GM12878 (cell line): ENCODE measurements around the gene TRERF1. TPM values are rescaled to one million over a fixed set of nuclear protein-coding genes. Genes with fewer than 3 reads are reported as not detected.

ENCODE experiments used
- ATAC-seq: fragments of 200-7000 bp; cut with Tn5 transposase; 3 replicates; pipeline ENCODE4 v1.9.1; 2020; ENCODE audit warnings: mild to moderate bottlenecking, moderate library complexity
- BruUV-seq: library from RNA; stranded (reverse); fragments of 400-500 nt; replicated peaks from 2 replicates; lab custom pipeline; 2021; lab: Mats Ljungman, UMichigan
- CTCF ChIA-PET: fragments of 300-600 bp; sonication (Branson Sonifier 250); formaldehyde crosslinking; extraction: SDS; loops from one replicate; lab custom pipeline; 2021; ENCODE audit warnings: inconsistent platforms; lab: Yijun Ruan, JAX
- POLR2A ChIA-PET: fragments of 350-600 bp; formaldehyde crosslinking; extraction: SDS; loops from one replicate; lab custom pipeline; 2021; ENCODE audit warnings: inconsistent platforms; lab: Charles Lee
- RAD21 ChIA-PET: fragments of 300-600 bp; sonication (Branson Sonifier 250); formaldehyde crosslinking; loops from one replicate; lab custom pipeline; 2023; ENCODE audit warnings: antibody characterized with exemption; ENCODE audit not compliant: unreplicated experiment; lab: Charles Lee
- SMC1A ChIA-PET: fragments of 300-600 bp; sonication (Branson Sonifier 250); formaldehyde crosslinking; loops from one replicate; lab custom pipeline; 2023; ENCODE audit not compliant: unreplicated experiment, uncharacterized antibody; lab: Charles Lee
- DNase-seq: peaks from one replicate; pipeline ENCODE4 v3.0.0-alpha.2; 2011; ENCODE audit warnings: low read depth, low spot score
- FAIRE-seq: peaks from 3 replicates; lab custom pipeline; 2011; peaks lifted over from hg19 to GRCh38; lab: Jason Lieb, UNC
- H2AFZ ChIP-seq: 2 replicates; pipeline ENCODE4 v1.6.0; 2011; ENCODE audit warnings: low read depth, low read length, control low read depth; ENCODE audit not compliant: control insufficient read depth
- H3K27ac ChIP-seq: 2 replicates; pipeline ENCODE4 v1.5.1; 2011; ENCODE audit warnings: control low read depth; ENCODE audit not compliant: control insufficient read depth, insufficient read depth
- H3K27me3 ChIP-seq, 2 experiments: replicated peaks in 1 of 2; 2 replicates each; pipeline versions ENCODE4 v1.6.0 to v1.6.1; 2011; ENCODE audit warnings: low read length in 1 of 2; ENCODE audit not compliant: control insufficient read depth in 2 of 2, insufficient read depth in 2 of 2
- H3K36me3 ChIP-seq, 2 experiments: 2 replicates each; pipeline ENCODE4 v1.5.1; 2011; ENCODE audit warnings: low read length in 1 of 2; ENCODE audit not compliant: control insufficient read depth in 2 of 2, insufficient read depth in 2 of 2
- H3K4me1 ChIP-seq: 2 replicates; pipeline ENCODE4 v1.6.1; 2011; ENCODE audit warnings: mild to moderate bottlenecking, low read length, moderate library complexity, mixed read lengths; ENCODE audit not compliant: control insufficient read depth, insufficient read depth
- H3K4me2 ChIP-seq: 2 replicates; pipeline ENCODE4 v1.6.0; 2011; ENCODE audit warnings: control low read depth; ENCODE audit not compliant: control insufficient read depth, insufficient read depth
- H3K4me3 ChIP-seq: fragments of 200-600 bp; sonication (generic); 2 replicates; pipeline ENCODE4 v1.5.1; 2016
- H3K79me2 ChIP-seq: 2 replicates; pipeline ENCODE4 v1.6.0; 2011; ENCODE audit warnings: low read length; ENCODE audit not compliant: control insufficient read depth, insufficient read depth
- H3K9ac ChIP-seq: 2 replicates; pipeline ENCODE4 v1.8.0; 2011; ENCODE audit warnings: low read length, control low read depth, mixed read lengths; ENCODE audit not compliant: control insufficient read depth, insufficient read depth
- H3K9me3 ChIP-seq: replicated peaks from 3 replicates; pipeline ENCODE4 v1.5.1; 2011; ENCODE audit warnings: mild to moderate bottlenecking, low read length; ENCODE audit not compliant: control insufficient read depth, insufficient read depth
- H4K20me1 ChIP-seq: 2 replicates; pipeline ENCODE4 v1.6.0; 2011; ENCODE audit not compliant: control insufficient read depth, insufficient read depth
- BHLHE40 ChIP-seq, 2 experiments: fragments of 450-650 bp in 1 of 2; IDR thresholded peaks; 2 replicates each; pipeline ENCODE4 v1.6.1; 2011 to 2017; ENCODE audit warnings: low read depth in 2 of 2, borderline replicate concordance in 1 of 2, improper control_type of control experiment in 1 of 2, low read length in 1 of 2, mild to moderate bottlenecking in 1 of 2
- CBFB ChIP-seq: IDR thresholded peaks from 2 replicates; pipeline ENCODE4 v1.6.1; 2016; ENCODE audit warnings: antibody characterized with exemption, low read depth
- EZH2 ChIP-seq: IDR thresholded peaks from 2 replicates; pipeline ENCODE4 v1.6.1; 2012; ENCODE audit warnings: low read depth, mild to moderate bottlenecking, control low read depth, inconsistent platforms, low read length, borderline replicate concordance; ENCODE audit not compliant: control insufficient read depth
- IRF4 ChIP-seq: IDR thresholded peaks from 2 replicates; pipeline ENCODE4 v1.6.1; 2011; ENCODE audit warnings: low read depth, low read length
- MEF2B ChIP-seq: fragments of 450-650 bp; IDR thresholded peaks from 2 replicates; pipeline ENCODE4 v1.6.1; 2018; ENCODE audit warnings: mild to moderate bottlenecking, moderate library complexity; ENCODE audit not compliant: partially characterized antibody, poor library complexity, severe bottlenecking
- MTA3 ChIP-seq: IDR thresholded peaks from 2 replicates; pipeline ENCODE4 v1.6.1; 2012; ENCODE audit warnings: low read length, inconsistent platforms, borderline replicate concordance
- NBN ChIP-seq: fragments of 450-650 bp; IDR thresholded peaks from 2 replicates; pipeline ENCODE4 v1.6.1; 2016
- NR2C1 ChIP-seq: fragments of 450-650 bp; IDR thresholded peaks from 2 replicates; pipeline ENCODE4 v1.6.1; 2017; ENCODE audit warnings: antibody characterized with exemption, mild to moderate bottlenecking, moderate library complexity
- PML ChIP-seq: IDR thresholded peaks from 2 replicates; pipeline ENCODE4 v1.6.1; 2012; ENCODE audit warnings: low read length, inconsistent platforms
- POLR2AphosphoS2 ChIP-seq: IDR thresholded peaks from 2 replicates; pipeline ENCODE4 v1.6.1; 2011; ENCODE audit warnings: low read depth, mild to moderate bottlenecking, low read length, improper control_type of control experiment, moderate library complexity
- TCF12 ChIP-seq: IDR thresholded peaks from 2 replicates; pipeline ENCODE4 v1.6.1; 2011; ENCODE audit warnings: low read depth, mild to moderate bottlenecking, low read length
- WRNIP1 ChIP-seq: IDR thresholded peaks from 2 replicates; pipeline ENCODE4 v1.6.1; 2011; ENCODE audit warnings: low read depth, low read length, improper control_type of control experiment, borderline replicate concordance
- ZNF622 ChIP-seq: fragments of 450-650 bp; IDR thresholded peaks from 2 replicates; pipeline ENCODE4 v1.6.1; 2017; ENCODE audit warnings: mild to moderate bottlenecking, inconsistent platforms
- ZZZ3 ChIP-seq: IDR thresholded peaks from 2 replicates; pipeline ENCODE4 v1.6.1; 2011; ENCODE audit warnings: low read depth; ENCODE audit not compliant: control insufficient read depth, insufficient read length
- WGBS: methylation state at CpG from one replicate; pipeline ENCODE4 v1.1.6; 2016; ENCODE audit warnings: low lambda C conversion rate; ENCODE audit not compliant: insufficient replicate concordance, insufficient coverage; ENCODE audit errors: missing lambda C conversion rate; 5-methylcytosine and 5-hydroxymethylcytosine counted together
- in situ Hi-C: fragments of 300-500 bp; cut with MboI; formaldehyde crosslinking; loops from 9 replicates; pipeline ENCODE4 v1.14.3; 2018; ENCODE audit warnings: mixed read lengths
- intact Hi-C: fragments of 100-400 bp; cut with micrococcal nuclease; formaldehyde crosslinking; loops from one replicate; pipeline ENCODE4 v1.14.2; 2022; ENCODE audit not compliant: unreplicated experiment
- polyA plus RNA-seq, 11 experiments: library from polyadenylated mRNA; depleted of rRNA in 4 of 11; unstranded in 6 of 11; stranded (reverse) in 5 of 11; fragments of >200 nt; fragmentation: Nextera tagmentation in 4 of 11; fragmentation: Illumina TruSeq in 1 of 11; extraction: Ambion mirVana in 4 of 11; extraction: Trizol in 1 of 11; gene quantifications; 1 replicate in 1 of 11; 2 replicates in 10 of 11; pipeline versions ENCODE4 v1.2.1 to v1.2.3, GENCODE V29; 2011 to 2016; ENCODE audit warnings: inconsistent platforms in 2 of 11, missing spikeins in 2 of 11, low read depth in 1 of 11
- total RNA-seq, 4 experiments: library from RNA; depleted of rRNA in 3 of 4; stranded (reverse); fragments of >200 nt in 3 of 4; fragmentation: Illumina TruSeq in 1 of 4; extraction: Trizol in 1 of 4; gene quantifications; 2 replicates each; pipeline versions ENCODE4 v1.2.1 to v1.2.3, GENCODE V29; 2013 to 2021
- TF ChIP-seq, protein P1 (sequence below): fragments of 450-650 bp; IDR thresholded peaks from 2 replicates; pipeline ENCODE4 v1.6.1; 2016; ENCODE audit warnings: mild to moderate bottlenecking

Gene TRERF1
- total and polyA plus RNA-seq, 10 of the 15 experiments (the other 5 are each of a cell fraction or from before 2014, with no cell fraction given): 2.2 to 19.4 (median 7.2) TPM

DNA sequence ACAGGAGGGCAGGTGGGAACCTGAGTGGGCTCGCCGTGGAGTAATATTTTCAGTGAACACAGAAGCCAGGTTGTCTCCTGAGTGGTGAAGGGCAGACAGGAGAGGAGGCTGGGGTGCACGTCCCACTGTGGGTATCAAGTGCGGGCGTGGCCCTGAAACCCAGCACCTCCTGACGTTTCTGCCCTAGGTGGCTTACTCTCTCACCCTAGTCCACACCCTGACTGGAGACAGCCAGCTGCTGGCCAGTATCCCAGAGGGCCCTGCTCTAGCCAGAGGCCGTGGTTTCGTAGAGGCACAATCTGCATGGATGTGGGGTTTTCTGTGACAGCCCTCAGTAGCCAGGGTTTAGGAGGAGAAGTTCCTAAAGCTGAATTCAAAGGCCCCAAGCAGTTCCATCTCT lies 86.7 kb downstream of the TRERF1 start:
- Histone ChIP-seq H3K79me2 (peaks cover 14% of the 10 kb centered on the region), H3K4me3 (no peak overlapping the region), H3K27ac (no peak overlapping the region), H3K4me1 (peaks cover 47% of the 10 kb centered on the region), H2AFZ (no peak overlapping the region), H4K20me1 (no peaks in the 10 kb centered on the region; the same call in 1 of the 2 replicates), H3K9me3 (no peaks in the 10 kb centered on the region; the same call in 2 of the 3 replicates), H3K36me3 (0 out of 4 replicates have a peak, but pooled peaks cover 0 to 3% of the 10 kb centered on the region in 2 experiments), H3K9ac (no peak overlapping the region), H3K27me3 (no peaks in the 10 kb centered on the region), H3K4me2 (no peak overlapping the region)
- 84% methylated on average over 5 of the region's 8 CpGs for WGBS
- ChIA-PET CTCF (interaction anchor here (3.2 kb wide), 1 partner anchor 182 kb away, joined by 20 read pairs; no protein-coding TSS in a partner anchor), RAD21 (interaction anchor here (5.1 kb wide), 1 partner anchor 25 kb away, joined by 54 read pairs; no protein-coding TSS in a partner anchor), POLR2A (no interaction called here), SMC1A (interaction anchor here (1.2 to 4.5 kb wide), 3 partner anchors 13 to 29 kb away, joined by 3 to 65 read pairs (median 13); no protein-coding TSS in a partner anchor)
- intact Hi-C loops: loop anchor here (5.0 kb wide), 1 partner anchor 87 kb away; the partner anchor contains the start of gene TRERF1
- in situ Hi-C loops: no loop called here
- no TSS peak for BruUV-seq
- no peak for ATAC-seq
- DNase-seq: no peak
- no peak for FAIRE-seq
- TF ChIP-seq ZZZ3 (no peak), TCF12 (no peak), IRF4 (no peak), CBFB (no peak), EZH2 (no peak), WRNIP1 (no peak), BHLHE40 (IDR thresholded peaks at IDR 0.05; ENCODE audit: borderline replicate concordance in 1 of 2, low read depth in 2 of 2, low read length in 1 of 2) (no peak), MTA3 (no peak), NBN (no peak), NR2C1 (no peak), PML (no peak), MEF2B (no peak), POLR2AphosphoS2 (no peak), ZNF622 (no peak)
- TF ChIP-seq, protein P1, sequence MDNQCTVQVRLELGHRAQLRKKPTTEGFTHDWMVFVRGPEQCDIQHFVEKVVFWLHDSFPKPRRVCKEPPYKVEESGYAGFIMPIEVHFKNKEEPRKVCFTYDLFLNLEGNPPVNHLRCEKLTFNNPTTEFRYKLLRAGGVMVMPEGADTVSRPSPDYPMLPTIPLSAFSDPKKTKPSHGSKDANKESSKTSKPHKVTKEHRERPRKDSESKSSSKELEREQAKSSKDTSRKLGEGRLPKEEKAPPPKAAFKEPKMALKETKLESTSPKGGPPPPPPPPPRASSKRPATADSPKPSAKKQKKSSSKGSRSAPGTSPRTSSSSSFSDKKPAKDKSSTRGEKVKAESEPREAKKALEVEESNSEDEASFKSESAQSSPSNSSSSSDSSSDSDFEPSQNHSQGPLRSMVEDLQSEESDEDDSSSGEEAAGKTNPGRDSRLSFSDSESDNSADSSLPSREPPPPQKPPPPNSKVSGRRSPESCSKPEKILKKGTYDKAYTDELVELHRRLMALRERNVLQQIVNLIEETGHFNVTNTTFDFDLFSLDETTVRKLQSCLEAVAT: no peak
